ENCODE data around the gene NR2F2.

DNA sequence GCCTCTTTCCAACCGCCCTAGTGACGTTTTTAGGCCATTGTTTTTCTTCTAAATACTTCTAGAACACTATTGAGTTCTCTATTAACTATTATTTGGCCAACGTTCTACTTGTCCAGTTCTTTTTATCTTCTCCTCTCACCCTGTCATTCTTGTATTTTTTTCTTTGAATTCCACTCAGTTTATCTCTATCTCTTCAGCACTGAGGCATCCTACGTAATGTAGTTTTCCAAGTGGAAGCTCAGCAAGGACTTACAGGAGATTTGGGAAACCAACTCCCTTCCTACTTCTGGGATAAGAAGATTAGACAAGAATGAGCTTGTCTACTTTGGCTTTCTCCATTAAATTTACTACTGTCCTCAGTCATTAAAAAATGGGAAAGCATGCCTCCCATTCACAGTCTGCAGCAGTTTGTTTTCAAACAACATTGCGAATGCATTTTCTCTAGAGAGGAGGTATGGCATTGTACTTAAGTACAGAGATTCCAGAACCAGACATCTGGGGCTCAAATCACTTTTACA, 21.3 kb upstream of the NR2F2 start:
- no peak for TF ChIP-seq CTCF (IDR thresholded peaks at IDR 0.05)
- TF ChIP-seq POLR2AphosphoS5 (IDR thresholded peaks at IDR 0.05; ENCODE audit: low read depth, low read length), result no peak
- TF ChIP-seq REST (IDR thresholded peaks at IDR 0.05; ENCODE audit: insufficient read depth in 1 of 2, low read depth in 2 of 2, low read length in 1 of 2), result no peak

Measured in Panc1 (cell line).